Mononuclear cell (primary cell): Measurements from ENCODE around the gene GDF2. TPM values are rescaled to one million over a fixed set of nuclear protein-coding genes. Genes with fewer than 3 reads are reported as not detected.

Experiments
- H3K27me3 ChIP-seq: 2 replicates; pipeline ENCODE4 v1.6.0; 2011; ENCODE audit warnings: low read length, control low read depth; ENCODE audit not compliant: insufficient read depth
- H3K4me1 ChIP-seq: 2 replicates; pipeline ENCODE4 v1.5.1; 2011; ENCODE audit warnings: mild to moderate bottlenecking, low read length, control low read depth; ENCODE audit not compliant: insufficient read depth
- H3K4me3 ChIP-seq: 2 replicates; pipeline ENCODE4 v1.5.1; 2011; ENCODE audit warnings: mild to moderate bottlenecking, low read length, moderate library complexity
- H3K9me3 ChIP-seq: 2 replicates; pipeline ENCODE4 v1.5.1; 2011; ENCODE audit warnings: low read depth, mild to moderate bottlenecking, control low read depth, low read length
- total RNA-seq: library from RNA; depleted of rRNA; stranded (reverse); fragments of >200 nt; gene quantifications from one replicate; pipeline ENCODE4 v1.2.3, GENCODE V29; 2012

Gene GDF2
- total RNA-seq, 1 donor = not detected

DNA sequence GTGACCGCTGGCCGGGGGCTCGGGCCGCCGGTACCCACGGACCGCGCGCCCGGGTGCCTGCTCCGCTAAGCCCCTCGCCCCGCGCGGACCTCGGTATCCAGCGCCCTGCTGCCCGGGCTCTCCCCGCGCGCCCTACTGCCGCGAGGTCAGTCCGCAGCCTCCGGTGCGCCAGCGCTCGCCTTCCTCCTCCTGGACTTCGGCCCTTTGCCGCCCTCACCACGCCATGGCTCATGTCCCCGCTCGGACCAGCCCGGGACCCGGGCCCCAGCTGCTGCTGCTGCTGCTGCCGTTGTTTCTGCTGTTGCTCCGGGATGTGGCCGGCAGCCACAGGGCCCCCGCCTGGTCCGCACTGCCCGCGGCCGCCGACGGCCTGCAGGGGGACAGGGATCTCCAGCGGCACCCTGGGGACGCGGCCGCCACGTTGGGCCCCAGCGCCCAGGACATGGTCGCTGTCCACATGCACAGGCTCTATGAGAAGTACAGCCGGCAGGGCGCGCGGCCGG is 21.8 kb upstream of the GDF2 start:
- no peak overlapping the region for H3K4me3 ChIP-seq
- peaks cover 41% of the 10 kb centered on the region for H3K27me3 ChIP-seq
- H3K4me1 ChIP-seq = no peaks in the 10 kb centered on the region
- no peaks in the 10 kb centered on the region for H3K9me3 ChIP-seq

DNA sequence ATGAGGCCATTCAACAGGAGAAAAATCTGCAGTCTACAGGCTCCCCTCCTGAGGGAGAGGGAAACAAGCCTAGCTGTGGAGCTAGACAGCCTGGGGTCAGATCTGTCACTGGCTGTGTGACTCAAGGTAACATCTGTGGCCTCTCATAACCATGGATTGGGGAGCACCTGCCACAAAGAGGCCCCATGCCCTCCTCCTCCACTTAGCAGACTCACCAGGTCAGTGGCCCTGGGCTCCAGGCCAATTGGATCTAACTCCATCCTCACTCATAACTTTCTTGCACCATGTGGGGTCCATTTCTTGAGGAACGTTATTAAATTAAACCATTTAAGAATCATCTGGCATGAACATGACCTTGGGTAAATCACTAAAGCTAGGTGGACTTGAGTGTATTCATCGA is 20.4 kb upstream of the GDF2 start:
- no peaks in the 10 kb centered on the region for H3K4me1 ChIP-seq
- H3K9me3 ChIP-seq = no peaks in the 10 kb centered on the region
- H3K4me3 ChIP-seq = no peak overlapping the region
- peaks cover 35% of the 10 kb centered on the region for H3K27me3 ChIP-seq

DNA sequence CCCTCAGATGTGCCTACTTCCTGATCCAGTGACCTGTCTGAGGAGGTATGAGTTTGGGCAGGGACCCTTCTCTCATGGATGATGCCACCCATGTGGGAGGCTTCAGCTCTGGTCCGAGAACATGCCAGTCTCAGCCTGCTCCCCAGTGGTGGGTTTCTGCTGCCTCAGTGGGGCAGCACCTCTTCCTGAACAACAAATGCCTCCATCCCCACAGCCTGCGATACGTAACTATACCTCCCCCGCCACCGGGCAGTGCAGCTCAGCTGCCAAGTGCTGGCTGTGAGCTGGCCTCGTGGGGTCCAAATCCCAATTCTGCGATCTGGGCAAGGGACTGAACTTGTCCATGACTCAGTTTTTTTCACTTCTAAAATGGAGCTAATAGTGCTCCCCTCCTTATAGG is 19.1 kb upstream of the GDF2 start:
- peaks cover 24% of the 10 kb centered on the region for H3K27me3 ChIP-seq
- H3K4me3 ChIP-seq = no peak overlapping the region
- no peaks in the 10 kb centered on the region for H3K4me1 ChIP-seq
- no peaks in the 10 kb centered on the region for H3K9me3 ChIP-seq

DNA sequence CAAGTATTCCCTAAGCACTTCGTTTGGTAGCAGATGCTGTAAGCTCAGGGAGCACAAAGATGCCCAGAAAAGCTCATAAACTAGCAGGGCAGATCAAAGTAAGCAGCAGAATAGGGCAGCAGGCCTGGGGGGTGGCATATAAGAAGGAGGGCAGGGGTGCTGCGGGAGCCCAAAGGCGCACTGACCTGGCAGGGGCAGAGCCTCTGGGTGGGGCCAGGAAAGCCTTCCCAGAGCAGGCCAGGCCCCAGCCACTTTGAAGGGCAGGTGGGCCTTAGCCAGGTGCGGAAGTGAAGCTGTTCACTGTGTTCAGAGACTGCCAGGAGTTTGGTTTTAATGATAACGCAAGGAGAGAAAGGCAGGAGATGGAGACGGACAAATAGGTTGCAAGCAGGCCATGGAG is 18.4 kb upstream of the GDF2 start:
- H3K9me3 ChIP-seq = no peaks in the 10 kb centered on the region
- no peak overlapping the region for H3K4me3 ChIP-seq
- no peaks in the 10 kb centered on the region for H3K4me1 ChIP-seq
- peaks cover 20% of the 10 kb centered on the region for H3K27me3 ChIP-seq

DNA sequence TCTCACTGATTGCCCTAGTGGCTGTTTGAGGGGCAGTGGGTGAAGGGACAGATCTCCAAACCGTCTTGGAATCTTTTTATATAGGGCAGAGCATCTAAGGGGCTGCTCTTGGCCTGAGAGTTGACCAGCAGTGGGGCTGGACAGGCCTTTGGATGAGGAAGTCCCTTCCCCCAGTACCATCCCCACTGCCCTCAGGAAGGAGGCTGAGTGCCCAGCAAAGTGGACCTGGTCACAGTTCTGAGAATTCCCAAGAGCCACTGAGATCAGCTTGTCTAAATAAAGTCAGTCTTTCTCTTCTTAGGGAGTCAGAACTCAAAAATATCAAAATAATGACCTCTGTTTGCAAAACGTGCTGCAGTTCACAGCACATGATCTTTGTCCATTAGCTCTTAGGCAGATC is 16.7 kb upstream of the GDF2 start:
- no peaks in the 10 kb centered on the region for H3K9me3 ChIP-seq
- H3K27me3 ChIP-seq = peaks cover 11% of the 10 kb centered on the region
- H3K4me3 ChIP-seq = no peak overlapping the region
- H3K4me1 ChIP-seq = no peaks in the 10 kb centered on the region

DNA sequence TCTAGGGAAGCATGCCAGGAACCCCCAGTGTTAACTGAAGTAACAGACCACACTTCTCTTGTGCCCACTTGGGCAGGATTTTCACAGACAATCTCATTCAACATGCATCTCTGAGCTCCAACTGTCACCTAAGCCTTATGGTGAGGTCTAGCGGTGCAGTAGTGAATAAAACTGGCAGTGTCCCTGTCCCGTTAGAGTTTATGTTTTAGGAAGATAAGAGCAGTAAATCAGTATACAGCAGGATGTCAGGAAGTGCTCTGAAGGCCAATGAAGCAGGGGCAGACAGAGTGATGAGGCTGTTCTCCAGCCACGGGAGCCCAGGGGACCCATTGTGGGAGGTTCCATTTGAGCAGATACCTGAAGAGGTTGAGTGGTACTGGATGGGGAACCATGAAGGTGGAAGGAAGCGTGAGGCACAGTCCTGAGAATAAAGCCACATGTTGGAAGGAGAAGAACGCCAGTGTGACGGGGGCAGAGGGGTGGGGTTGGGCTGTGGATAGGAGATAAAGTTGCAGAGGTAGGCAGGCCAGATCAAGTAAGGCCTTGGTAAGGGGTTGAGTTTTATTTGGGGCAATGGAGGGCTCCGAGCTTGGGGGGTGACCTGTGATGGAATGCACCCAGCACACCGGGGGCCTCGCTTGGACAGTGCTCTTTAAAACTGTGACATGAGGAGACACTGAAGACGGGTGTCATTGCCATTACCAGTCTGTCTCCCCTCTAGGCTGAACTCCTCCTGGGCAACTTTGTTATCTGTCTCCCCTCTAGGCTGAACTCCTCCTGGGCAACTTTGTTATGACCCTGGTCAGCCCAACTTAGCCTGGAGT is 15.7 kb upstream of the GDF2 start:
- no peak overlapping the region for H3K4me3 ChIP-seq
- H3K27me3 ChIP-seq = peaks cover under 1% of the 10 kb centered on the region
- no peaks in the 10 kb centered on the region for H3K4me1 ChIP-seq
- H3K9me3 ChIP-seq = no peaks in the 10 kb centered on the region

DNA sequence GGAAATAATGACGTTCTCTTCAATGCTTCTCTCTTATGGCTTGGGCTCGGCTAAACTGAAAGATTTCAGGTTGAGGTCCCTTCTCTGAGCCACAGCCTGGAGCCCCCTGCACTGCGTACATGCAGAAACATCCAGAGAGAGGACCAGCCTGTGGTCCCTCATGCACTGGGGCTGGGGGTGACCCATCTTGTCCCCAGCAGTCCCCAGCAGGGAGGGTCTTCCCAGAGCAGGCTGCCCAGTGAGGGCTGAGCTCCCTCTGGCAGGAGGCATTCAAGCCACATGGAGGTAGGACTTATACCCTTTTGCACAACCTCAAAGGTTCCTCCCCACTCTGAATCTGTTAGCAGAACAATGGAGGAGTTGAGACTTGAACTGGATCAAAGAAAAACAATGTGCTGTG is 14.9 kb upstream of the GDF2 start:
- Histone ChIP-seq H3K9me3 (no peaks in the 10 kb centered on the region), H3K4me3 (no peak overlapping the region), H3K4me1 (peaks cover 4% of the 10 kb centered on the region), H3K27me3 (no peaks in the 10 kb centered on the region)

DNA sequence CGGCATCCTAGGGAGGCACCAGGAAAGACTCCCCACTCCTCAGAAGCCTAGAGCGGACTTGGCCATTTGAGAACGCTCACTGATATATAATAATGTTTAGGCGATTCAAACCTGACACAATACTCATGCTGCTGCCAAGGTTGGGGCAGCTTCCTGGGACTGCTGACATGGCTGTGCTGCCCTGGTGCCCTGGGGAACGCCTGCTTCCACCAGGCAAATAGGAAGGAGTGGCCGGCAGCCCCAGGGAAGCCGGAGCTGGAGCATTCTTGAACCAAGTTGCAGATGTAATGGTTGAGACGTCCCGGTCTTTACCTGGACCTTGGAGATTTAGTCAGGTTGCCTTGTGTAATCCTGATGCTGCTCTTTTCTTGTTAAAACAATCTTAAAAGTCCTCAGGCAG is 13.5 kb upstream of the GDF2 start:
- Histone ChIP-seq H3K27me3 (no peaks in the 10 kb centered on the region), H3K4me1 (peaks cover 4% of the 10 kb centered on the region), H3K9me3 (no peaks in the 10 kb centered on the region), H3K4me3 (no peak overlapping the region)

DNA sequence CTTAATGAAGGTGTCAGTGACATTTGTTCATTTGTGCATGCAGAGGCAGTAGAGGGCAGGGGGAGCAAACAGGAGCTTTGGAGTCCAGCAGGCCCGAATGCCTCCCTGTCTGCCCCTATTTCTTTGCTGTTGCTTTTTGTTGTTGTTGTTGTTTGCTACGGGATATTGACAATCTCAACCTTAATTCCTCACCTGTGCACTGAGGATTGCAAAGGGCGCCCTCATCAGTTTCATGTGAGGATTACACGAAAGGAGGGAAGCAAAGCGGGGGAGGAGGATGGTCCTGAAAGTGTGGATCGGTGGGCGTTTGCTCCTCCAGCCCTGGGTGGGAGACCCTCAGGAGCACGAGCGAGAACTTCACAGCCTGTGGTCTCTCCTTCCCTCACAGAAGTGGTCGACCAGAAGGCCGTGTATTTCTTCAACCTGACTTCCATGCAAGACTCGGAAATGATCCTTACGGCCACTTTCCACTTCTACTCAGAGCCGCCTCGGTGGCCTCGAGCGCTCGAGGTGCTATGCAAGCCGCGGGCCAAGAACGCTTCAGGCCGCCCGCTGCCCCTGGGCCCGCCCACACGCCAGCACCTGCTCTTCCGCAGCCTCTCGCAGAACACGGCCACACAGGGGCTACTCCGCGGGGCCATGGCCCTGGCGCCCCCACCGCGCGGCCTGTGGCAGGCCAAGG is 12.7 kb upstream of the GDF2 start:
- Histone ChIP-seq H3K27me3 (no peaks in the 10 kb centered on the region), H3K4me3 (no peak overlapping the region), H3K9me3 (no peaks in the 10 kb centered on the region), H3K4me1 (peaks cover 4% of the 10 kb centered on the region)

DNA sequence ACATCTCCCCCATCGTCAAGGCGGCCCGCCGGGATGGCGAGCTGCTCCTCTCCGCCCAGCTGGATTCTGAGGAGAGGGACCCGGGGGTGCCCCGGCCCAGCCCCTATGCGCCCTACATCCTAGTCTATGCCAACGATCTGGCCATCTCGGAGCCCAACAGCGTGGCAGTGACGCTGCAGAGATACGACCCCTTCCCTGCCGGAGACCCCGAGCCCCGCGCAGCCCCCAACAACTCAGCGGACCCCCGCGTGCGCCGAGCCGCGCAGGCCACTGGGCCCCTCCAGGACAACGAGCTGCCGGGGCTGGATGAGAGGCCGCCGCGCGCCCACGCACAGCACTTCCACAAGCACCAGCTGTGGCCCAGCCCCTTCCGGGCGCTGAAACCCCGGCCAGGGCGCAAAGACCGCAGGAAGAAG is 12.2 kb upstream of the GDF2 start:
- Histone ChIP-seq H3K27me3 (no peaks in the 10 kb centered on the region), H3K4me3 (no peak overlapping the region), H3K9me3 (no peaks in the 10 kb centered on the region), H3K4me1 (peaks cover 4% of the 10 kb centered on the region)

DNA sequence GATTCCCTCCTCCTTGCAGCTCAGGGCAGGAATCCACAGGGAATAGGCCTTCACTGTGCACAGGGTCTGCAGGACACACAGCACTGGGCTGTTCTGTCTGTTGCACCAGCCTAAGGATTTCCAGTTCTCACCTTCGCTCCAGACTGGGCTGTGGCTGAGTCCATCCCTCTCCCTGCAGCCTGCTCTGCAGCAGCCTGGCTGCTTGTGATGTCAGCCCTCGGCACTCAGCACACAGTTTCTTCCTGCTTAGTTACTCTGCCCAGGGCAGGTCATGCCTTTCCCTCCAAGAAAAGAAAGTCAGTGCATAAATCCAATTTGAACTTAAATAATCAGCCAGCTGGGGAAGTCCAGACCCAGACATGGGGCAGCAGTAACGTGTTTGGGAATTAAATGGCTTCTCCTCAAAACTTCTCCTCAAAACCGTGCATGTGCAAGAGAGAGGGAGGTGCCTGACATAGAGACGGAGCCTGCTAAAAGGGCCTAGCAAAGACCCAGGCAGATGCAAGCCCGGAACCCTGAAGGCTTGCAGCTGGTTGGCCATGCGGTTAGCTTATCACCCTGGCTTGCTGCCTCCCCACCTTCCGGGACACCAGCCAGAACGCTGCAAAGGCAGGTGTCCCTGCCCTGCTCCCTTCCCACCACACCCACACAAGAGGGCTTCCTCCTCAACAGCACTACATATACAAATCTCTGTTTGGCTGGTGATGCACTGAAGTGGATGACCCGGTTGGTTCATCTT is 10.9 kb upstream of the GDF2 start:
- H3K4me3 ChIP-seq = no peak overlapping the region
- H3K9me3 ChIP-seq = no peaks in the 10 kb centered on the region
- no peaks in the 10 kb centered on the region for H3K27me3 ChIP-seq
- peaks cover 4% of the 10 kb centered on the region for H3K4me1 ChIP-seq

DNA sequence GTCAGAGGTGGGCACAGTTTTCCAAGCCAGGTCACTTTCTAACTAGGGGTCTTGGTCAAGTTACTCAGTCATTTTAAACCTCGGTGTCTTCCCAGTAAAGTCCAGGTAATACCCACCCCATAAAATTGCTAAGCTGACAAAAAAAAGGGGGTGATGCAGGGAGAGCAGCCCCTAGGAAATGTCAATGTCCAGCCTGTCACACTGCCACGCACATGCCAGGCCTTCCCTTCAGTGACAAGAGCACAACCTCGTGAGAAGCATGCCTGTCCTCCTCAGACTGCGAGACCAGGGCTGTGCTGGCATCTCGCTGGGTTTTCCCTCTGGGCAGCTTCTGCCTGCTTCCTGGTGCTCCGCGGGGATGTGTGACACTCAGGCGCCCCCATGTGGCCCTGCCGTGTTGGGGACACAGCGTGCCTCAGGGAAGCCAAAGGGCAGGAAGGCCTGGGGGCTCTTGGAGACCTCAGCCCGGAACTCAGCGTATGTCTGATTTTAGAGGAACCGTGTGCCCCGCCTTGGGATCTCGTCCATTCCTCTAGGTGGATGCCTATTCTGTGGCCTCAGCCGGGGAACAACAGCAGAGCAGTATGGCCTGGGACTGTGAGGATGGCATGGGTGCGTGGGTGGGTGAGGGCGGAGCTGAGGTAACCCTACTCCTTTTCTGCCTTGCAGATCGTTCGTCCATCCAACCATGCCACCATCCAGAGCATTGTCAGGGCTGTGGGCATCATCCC is 10.2 kb upstream of the GDF2 start:
- Histone ChIP-seq H3K9me3 (no peaks in the 10 kb centered on the region), H3K4me3 (no peak overlapping the region), H3K4me1 (peaks cover 4% of the 10 kb centered on the region), H3K27me3 (no peaks in the 10 kb centered on the region)

DNA sequence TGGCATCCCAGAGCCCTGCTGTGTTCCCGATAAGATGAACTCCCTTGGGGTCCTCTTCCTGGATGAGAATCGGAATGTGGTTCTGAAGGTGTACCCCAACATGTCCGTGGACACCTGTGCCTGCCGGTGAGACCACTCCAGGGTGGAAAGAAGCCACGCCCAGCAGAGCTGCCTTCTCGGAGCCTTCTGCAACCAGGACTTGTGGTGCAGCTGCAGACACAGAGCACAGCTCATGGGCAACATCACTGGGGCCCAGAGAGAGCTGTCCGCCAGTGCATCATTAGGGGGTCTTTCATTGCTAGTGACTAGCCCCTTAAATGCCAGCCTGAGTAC is 9.6 kb upstream of the GDF2 start:
- Histone ChIP-seq H3K9me3 (no peaks in the 10 kb centered on the region), H3K4me3 (no peak overlapping the region), H3K4me1 (peaks cover 4% of the 10 kb centered on the region), H3K27me3 (no peaks in the 10 kb centered on the region)

DNA sequence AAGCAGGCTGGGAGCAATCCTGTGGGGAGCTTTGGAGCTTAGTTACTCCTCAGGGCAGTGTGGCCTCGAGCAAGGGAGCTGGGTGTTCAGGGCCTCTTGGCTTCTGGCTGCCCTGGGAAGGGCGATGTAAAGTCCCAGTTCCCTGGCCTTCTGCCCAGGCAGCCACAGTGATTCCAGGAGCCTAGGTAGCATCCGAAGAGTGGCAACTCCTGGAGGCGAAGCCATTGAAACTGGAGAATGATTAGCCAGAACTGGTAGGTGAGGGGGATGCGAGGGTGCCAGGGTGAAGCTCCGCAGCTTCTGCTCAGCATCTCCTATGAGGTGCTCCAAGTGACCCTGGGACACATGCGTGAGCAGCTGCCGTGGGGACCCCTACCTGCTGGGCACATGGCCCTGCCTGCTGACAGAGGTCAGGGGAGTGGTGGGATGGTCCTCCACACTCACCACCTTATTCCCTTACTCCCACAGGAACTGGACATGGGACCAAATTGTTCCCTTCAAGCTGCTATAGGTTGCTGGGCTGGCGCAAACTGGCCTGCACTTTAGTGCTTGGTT is 7.8 kb upstream of the GDF2 start:
- Histone ChIP-seq H3K9me3 (no peaks in the 10 kb centered on the region), H3K4me1 (peaks cover 4% of the 10 kb centered on the region), H3K27me3 (no peaks in the 10 kb centered on the region), H3K4me3 (no peak overlapping the region)
